NCI-H187 treated with DMSO at 0.1 percent for 48 hours (cell line): Measurements from ENCODE around the gene QARS1.

Experiments
- DNase-seq: peaks from one replicate; lab custom pipeline; 2025; lab: John Stamatoyannopoulos, UW

QARS1 gene

GRCh38 chr3:49120438-49121131, 16.0 kb upstream of the QARS1 start, which contains the start of gene USP19:
TSS of gene USP19 (minus strand) at chr3:49120823. CDS start at chr3:49119145, 1,678 bp downstream.
- no peak for DNase-seq

GRCh38 chr3:49120096-49120437, 15.5 kb upstream of the QARS1 start:
- DNase-seq = no peak

- no peak for DNase-seq
Observed at GRCh38 chr3:49119439-49119838, 14.9 kb upstream of the QARS1 start.

GRCh38 chr3:49119036-49119435, 14.5 kb upstream of the QARS1 start:
- DNase-seq = no peak

- DNase-seq = no peak
Observed at GRCh38 chr3:49112262-49112661, 7.7 kb upstream of the QARS1 start.

GRCh38 chr3:49111347-49111746, 6.8 kb upstream of the QARS1 start:
- DNase-seq = no peak

- DNase-seq = no peak
Observed at GRCh38 chr3:49110780-49111179, 6.2 kb upstream of the QARS1 start.

- no peak for DNase-seq
Observed at GRCh38 chr3:49108346-49108745, 3.8 kb upstream of the QARS1 start.

GRCh38 chr3:49104052-49104426, 518 bp downstream of the QARS1 start:
- no peak for DNase-seq

GRCh38 chr3:49100046-49100615, 4.4 kb downstream of the QARS1 start:
- no peak for DNase-seq

- no peak for DNase-seq
Observed at GRCh38 chr3:49098910-49099630, 5.5 kb downstream of the QARS1 start.

GRCh38 chr3:49098429-49098828, 6.1 kb downstream of the QARS1 start:
- DNase-seq = no peak

GRCh38 chr3:49093853-49094767, 10.4 kb downstream of the QARS1 start, which contains the start of gene QRICH1:
TSS of gene QRICH1 (minus strand) at chr3:49094071. CDS start at chr3:49077017, 17,054 bp downstream.
- DNase-seq = peak; percentile 77

GRCh38 chr3:49092938-49093852, 11.4 kb downstream of the QARS1 start:
- no peak for DNase-seq

GRCh38 chr3:49081429-49081828, 23.1 kb downstream of the QARS1 start:
- no peak for DNase-seq

GRCh38 chr3:49079270-49079669, 25.3 kb downstream of the QARS1 start:
- DNase-seq = no peak

GRCh38 chr3:49076646-49077045, 27.9 kb downstream of the QARS1 start:
- DNase-seq = no peak

GRCh38 chr3:49076116-49076515, 28.4 kb downstream of the QARS1 start:
- DNase-seq = no peak

- no peak for DNase-seq
Observed at GRCh38 chr3:49058011-49058410, 46.5 kb downstream of the QARS1 start.

- no peak for DNase-seq
Observed at GRCh38 chr3:49057268-49057667, 47.3 kb downstream of the QARS1 start.

- DNase-seq = no peak
Observed at GRCh38 chr3:49054344-49054862, 50.2 kb downstream of the QARS1 start.
